ENCODE results near the gene ROCK2. TPM values are rescaled to one million over a fixed set of nuclear protein-coding genes. Genes with fewer than 3 reads are reported as not detected.

Gene ROCK2
- total RNA-seq, 1 experiment from 2014 or later = 64.4 TPM

- DNase-seq = no peak
- Mint-ChIP-seq H3K27ac (ENCODE audit: unreplicated experiment) (no peak overlapping the region), H3K4me3 (ENCODE audit: unreplicated experiment) (no peak overlapping the region), H3K9me3 (ENCODE audit: unreplicated experiment) (no peaks in the 10 kb centered on the region), H3K4me1 (ENCODE audit: low read depth, unreplicated experiment) (peaks cover 15% of the 10 kb centered on the region), H3K36me3 (ENCODE audit: insufficient read depth, unreplicated experiment) (peaks cover 8% of the 10 kb centered on the region), H3K27me3 (ENCODE audit: insufficient read depth, unreplicated experiment) (no peaks in the 10 kb centered on the region)
- intact Hi-C loops (cut with micrococcal nuclease; ENCODE audit: unreplicated experiment) = loop anchor here (5.0 to 10.0 kb wide), 3 partner anchors 92 to 185 kb away; partner anchors contain the start of gene SLC66A3
- no TSS peak for BruUV-seq (replicated peaks)
- no peaks in the 10 kb centered on the region for H3K27me3 ChIP-seq (replicated peaks; ENCODE audit: control insufficient read depth, insufficient read depth, low read length)
- peaks cover 17% of the 10 kb centered on the region for H3K4me1 ChIP-seq
- POLR2A ChIA-PET = no interaction called here
- no peak for TF ChIP-seq CTCF (IDR thresholded peaks at IDR 0.05; ENCODE audit: insufficient read depth in 1 of 2, low read depth in 1 of 2, low read length in 1 of 2, severe bottlenecking in 1 of 2, unreplicated experiment in 1 of 2)
- no peaks in the 10 kb centered on the region for H3K9me3 ChIP-seq
- no peaks in the 10 kb centered on the region for H3K36me3 ChIP-seq (ENCODE audit: control insufficient read depth, insufficient read depth, low read length)
- CTCF ChIA-PET = no interaction called here
- H3K4me3 ChIP-seq (ENCODE audit: low read depth, low read length) = no peak overlapping the region
Observed at GRCh38 chr2:11339508-11340083, 4.8 kb downstream of the ROCK2 start.

- Mint-ChIP-seq H3K27me3 (ENCODE audit: insufficient read depth, unreplicated experiment) (no peaks in the 10 kb centered on the region), H3K27ac (ENCODE audit: unreplicated experiment) (no peak overlapping the region), H3K36me3 (ENCODE audit: insufficient read depth, unreplicated experiment) (peaks cover 5% of the 10 kb centered on the region), H3K4me1 (ENCODE audit: low read depth, unreplicated experiment) (peaks cover 15% of the 10 kb centered on the region), H3K4me3 (ENCODE audit: unreplicated experiment) (no peak overlapping the region), H3K9me3 (ENCODE audit: unreplicated experiment) (no peaks in the 10 kb centered on the region)
- CTCF ChIA-PET = no interaction called here
- POLR2A ChIA-PET = no interaction called here
- BruUV-seq (replicated peaks) = no TSS peak
- intact Hi-C loops (cut with micrococcal nuclease; ENCODE audit: unreplicated experiment) = no loop called here
- Histone ChIP-seq H3K36me3 (ENCODE audit: control insufficient read depth, insufficient read depth, low read length) (no peaks in the 10 kb centered on the region), H3K4me1 (peaks cover 17% of the 10 kb centered on the region), H3K4me3 (ENCODE audit: low read depth, low read length) (no peak overlapping the region), H3K27me3 (replicated peaks; ENCODE audit: control insufficient read depth, insufficient read depth, low read length) (no peaks in the 10 kb centered on the region), H3K9me3 (no peaks in the 10 kb centered on the region)
- no peak for TF ChIP-seq CTCF (IDR thresholded peaks at IDR 0.05; ENCODE audit: insufficient read depth in 1 of 2, low read depth in 1 of 2, low read length in 1 of 2, severe bottlenecking in 1 of 2, unreplicated experiment in 1 of 2)
- DNase-seq = no peak
Observed at GRCh38 chr2:11338580-11338979, 5.9 kb downstream of the ROCK2 start.

GRCh38 chr2:11337909-11338308 is 6.5 kb downstream of the ROCK2 start:
- intact Hi-C loops (cut with micrococcal nuclease; ENCODE audit: unreplicated experiment) = no loop called here
- H3K9me3 Mint-ChIP-seq (ENCODE audit: unreplicated experiment) = no peaks in the 10 kb centered on the region
- no TSS peak for BruUV-seq (replicated peaks)
- H3K36me3 Mint-ChIP-seq (ENCODE audit: insufficient read depth, unreplicated experiment) = no peaks in the 10 kb centered on the region
- H3K27me3 Mint-ChIP-seq (ENCODE audit: insufficient read depth, unreplicated experiment) = no peaks in the 10 kb centered on the region
- CTCF ChIA-PET = no interaction called here
- peaks cover 17% of the 10 kb centered on the region for H3K4me1 ChIP-seq
- no peak for TF ChIP-seq CTCF (IDR thresholded peaks at IDR 0.05; ENCODE audit: insufficient read depth in 1 of 2, low read depth in 1 of 2, low read length in 1 of 2, severe bottlenecking in 1 of 2, unreplicated experiment in 1 of 2)
- H3K27me3 ChIP-seq (replicated peaks; ENCODE audit: control insufficient read depth, insufficient read depth, low read length) = no peaks in the 10 kb centered on the region
- POLR2A ChIA-PET = no interaction called here
- no peaks in the 10 kb centered on the region for H3K9me3 ChIP-seq
- no peaks in the 10 kb centered on the region for H3K36me3 ChIP-seq (ENCODE audit: control insufficient read depth, insufficient read depth, low read length)
- no peak for DNase-seq
- H3K4me3 ChIP-seq (ENCODE audit: low read depth, low read length) = no peak overlapping the region
- H3K4me3 Mint-ChIP-seq (ENCODE audit: unreplicated experiment) = no peak overlapping the region
- H3K4me1 Mint-ChIP-seq (ENCODE audit: low read depth, unreplicated experiment) = peaks cover 15% of the 10 kb centered on the region
- H3K27ac Mint-ChIP-seq (ENCODE audit: unreplicated experiment) = no peak overlapping the region
